ENCODE results near the gene AKR7A3. TPM values are rescaled to one million over a fixed set of nuclear protein-coding genes. Genes with fewer than 3 reads are reported as not detected.
"Not testable (repeated sequence)": the region's sequence is repeated elsewhere in the genome, so short reads cannot be mapped to it uniquely, and the experiment has no call there.

AKR7A3 gene
- total RNA-seq, 1 donor from 2014 or later, result 0.14 TPM

GRCh38 chr1:19257178-19257914 is 31.2 kb downstream of the AKR7A3 start:
- intact Hi-C loops (cut with micrococcal nuclease), result no loop called here

DNA sequence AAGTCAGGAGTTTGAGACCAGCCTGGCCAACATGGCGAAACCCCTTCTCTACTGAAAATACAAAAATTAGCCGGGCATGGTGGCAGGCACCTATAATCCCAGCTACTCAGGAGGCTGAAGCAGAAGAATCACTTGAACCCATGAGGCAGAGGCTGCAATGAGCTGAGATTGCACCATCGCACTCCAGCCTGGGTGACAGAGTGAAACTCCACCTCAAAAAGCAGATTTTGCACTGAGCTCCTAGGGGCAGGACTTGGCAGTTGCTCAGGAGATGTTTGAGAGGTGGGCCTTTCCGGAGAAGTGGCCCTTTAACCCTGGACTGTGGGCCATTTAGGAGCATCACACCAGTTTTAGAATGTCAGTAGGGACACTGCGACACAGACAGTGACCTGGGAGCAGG is 32.3 kb downstream of the AKR7A3 start:
- DNase-seq; H3K27me3 ChIP-seq (ENCODE audit: low read depth); H3K4me3 ChIP-seq; intact Hi-C loops (cut with micrococcal nuclease); H3K9me3 ChIP-seq (replicated peaks); H3K27ac ChIP-seq (replicated peaks): not testable (repeated sequence)
- Histone ChIP-seq H3K4me1 (peaks cover 33% of the 10 kb centered on the region), H3K36me3 (peaks cover 48% of the 10 kb centered on the region)

More at GRCh38 chr1:19257178-19257914, 31.2 kb downstream of the AKR7A3 start:
- H3K36me3 ChIP-seq, result peaks cover 48% of the 10 kb centered on the region
- peaks cover 23% of the 10 kb centered on the region for H3K4me1 ChIP-seq
- DNase-seq, result no peak
- H3K4me3 ChIP-seq, result no peak overlapping the region
- no peaks in the 10 kb centered on the region for H3K9me3 ChIP-seq (replicated peaks)
- TF ChIP-seq CTCF (IDR thresholded peaks at IDR 0.05; ENCODE audit: borderline replicate concordance), result no peak
- H3K27me3 ChIP-seq (ENCODE audit: low read depth), result no peaks in the 10 kb centered on the region
- no peak overlapping the region for H3K27ac ChIP-seq (replicated peaks)

- Histone ChIP-seq H3K4me1 (peaks cover 42% of the 10 kb centered on the region), H3K9me3 (replicated peaks) (no peaks in the 10 kb centered on the region), H3K36me3 (peaks cover 48% of the 10 kb centered on the region), H3K27ac (replicated peaks) (no peak overlapping the region), H3K27me3 (ENCODE audit: low read depth) (no peaks in the 10 kb centered on the region), H3K4me3 (no peak overlapping the region)
- TF ChIP-seq CTCF (IDR thresholded peaks at IDR 0.05; ENCODE audit: borderline replicate concordance), result no peak
- no peak for DNase-seq
- intact Hi-C loops (cut with micrococcal nuclease), result no loop called here
Observed at GRCh38 chr1:19255288-19255687, 33.3 kb downstream of the AKR7A3 start.

GRCh38 chr1:19254416-19254815 is 34.2 kb downstream of the AKR7A3 start:
- Histone ChIP-seq H3K27me3 (ENCODE audit: low read depth) (no peaks in the 10 kb centered on the region), H3K4me3 (no peak overlapping the region), H3K9me3 (replicated peaks) (no peaks in the 10 kb centered on the region), H3K27ac (replicated peaks) (no peak overlapping the region), H3K4me1 (peaks cover 51% of the 10 kb centered on the region), H3K36me3 (peaks cover 40% of the 10 kb centered on the region)
- intact Hi-C loops (cut with micrococcal nuclease), result no loop called here
- DNase-seq, result no peak
- TF ChIP-seq CTCF (IDR thresholded peaks at IDR 0.05; ENCODE audit: borderline replicate concordance), result no peak

- Histone ChIP-seq H3K27ac (replicated peaks) (peak within 1 kb of the TSS; percentile 98), H3K36me3 (peaks cover 13% of the 10 kb centered on the region), H3K27me3 (ENCODE audit: low read depth) (no peaks in the 10 kb centered on the region), H3K9me3 (replicated peaks) (no peaks in the 10 kb centered on the region), H3K4me1 (peaks cover 46% of the 10 kb centered on the region), H3K4me3 (peak within 1 kb of the TSS; percentile 97)
- DNase-seq, result peak; percentile 88
- TF ChIP-seq CTCF (IDR thresholded peaks at IDR 0.05; ENCODE audit: borderline replicate concordance), result no peak
- intact Hi-C loops (cut with micrococcal nuclease), result no loop called here
Observed at GRCh38 chr1:19251305-19252196, 37.0 kb downstream of the AKR7A3 start, which contains the start of the genes EMC1 and MRTO4. EMC1 (minus strand) TSS chr1:19251524; CDS start chr1:19251509, 15 bp downstream. MRTO4 (plus strand) TSS chr1:19251805; CDS start chr1:19251836, 31 bp downstream.
